Lower leg skin (tissue), 4 donors: ENCODE data around the gene PRKAR1B. TPM values are rescaled to one million over a fixed set of nuclear protein-coding genes. Genes with fewer than 3 reads are reported as not detected.

ENCODE experiments used
- DNase-seq, 2 donors: peaks; one replicate each; pipeline ENCODE4 v3.0.0-alpha.2; 2019; ENCODE audit warnings: low spot score in 2 of 2
- H3K4me3 ChIP-seq: fragments of 200-600 bp; sonication (generic); 2 replicates; pipeline ENCODE4 v1.5.1; 2017; ENCODE audit warnings: mild to moderate bottlenecking, low read depth; ENCODE audit not compliant: poor library complexity, severe bottlenecking
- POLR2A ChIP-seq, 2 donors: fragments of 450-650 bp; IDR thresholded peaks; one replicate each; pipeline ENCODE4 v1.6.1; 2016 to 2017; ENCODE audit warnings: antibody characterized with exemption in 2 of 2, mild to moderate bottlenecking in 1 of 2, moderate library complexity in 1 of 2
- WGBS, 2 donors: methylation state at CpG; one replicate each; pipeline ENCODE4 v1.1.5; 2018; 5-methylcytosine and 5-hydroxymethylcytosine counted together
- intact Hi-C: fragments of 100-400 bp; cut with DNase I; formaldehyde crosslinking; loops from one replicate; pipeline ENCODE4 v1.15.0; 2023; ENCODE audit warnings: low total_unique reads
- total RNA-seq, 4 donors: library from RNA; depleted of rRNA; stranded (reverse); fragments of >200 nt; gene quantifications; one replicate each; pipeline ENCODE4 v1.1.0, GENCODE V29; 2016
- TF ChIP-seq, protein P1 (sequence below), 3 donors: fragments of 450-650 bp; IDR thresholded peaks; one replicate each; pipeline ENCODE4 v1.5.1; 2016; ENCODE audit warnings: antibody characterized with exemption in 3 of 3, mild to moderate bottlenecking in 3 of 3, moderate library complexity in 2 of 3

The PRKAR1B gene
- total RNA-seq, 4 donors from 2014 or later: 7.8 to 16.9 (median 15.0) TPM

DNA sequence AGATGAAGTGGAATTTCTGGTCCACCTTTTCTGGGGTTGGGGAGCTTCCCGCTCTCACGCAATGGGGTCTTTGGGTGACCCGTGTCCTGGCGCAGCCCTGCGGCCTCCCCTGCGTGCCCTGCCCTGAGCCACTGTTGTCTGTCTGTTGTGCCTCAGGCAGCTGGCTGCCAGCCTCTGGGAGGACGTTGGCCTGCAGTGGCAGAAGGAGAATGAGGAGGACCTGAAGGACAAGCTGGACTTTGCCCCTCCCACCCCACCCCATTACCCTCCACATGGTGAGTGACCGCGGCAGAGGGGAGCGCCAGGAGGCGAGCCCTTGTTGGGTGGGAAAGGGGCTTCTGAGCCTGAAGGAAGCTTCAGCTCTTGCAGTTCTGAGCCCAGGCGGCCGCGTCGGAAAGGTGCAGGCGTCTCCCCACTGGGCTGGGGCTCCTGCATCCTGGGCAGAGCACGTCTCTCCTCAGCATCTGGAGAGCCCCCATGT is 14.2 kb upstream of the PRKAR1B start:
- no peak for DNase-seq
- TF ChIP-seq POLR2A (IDR thresholded peaks at IDR 0.05): no peak
- H3K4me3 ChIP-seq: no peak overlapping the region
- intact Hi-C loops: no loop called here
- 93 to 96% methylated on average over 11 to 17 of the region's 17 CpGs for WGBS, 2 donors

DNA sequence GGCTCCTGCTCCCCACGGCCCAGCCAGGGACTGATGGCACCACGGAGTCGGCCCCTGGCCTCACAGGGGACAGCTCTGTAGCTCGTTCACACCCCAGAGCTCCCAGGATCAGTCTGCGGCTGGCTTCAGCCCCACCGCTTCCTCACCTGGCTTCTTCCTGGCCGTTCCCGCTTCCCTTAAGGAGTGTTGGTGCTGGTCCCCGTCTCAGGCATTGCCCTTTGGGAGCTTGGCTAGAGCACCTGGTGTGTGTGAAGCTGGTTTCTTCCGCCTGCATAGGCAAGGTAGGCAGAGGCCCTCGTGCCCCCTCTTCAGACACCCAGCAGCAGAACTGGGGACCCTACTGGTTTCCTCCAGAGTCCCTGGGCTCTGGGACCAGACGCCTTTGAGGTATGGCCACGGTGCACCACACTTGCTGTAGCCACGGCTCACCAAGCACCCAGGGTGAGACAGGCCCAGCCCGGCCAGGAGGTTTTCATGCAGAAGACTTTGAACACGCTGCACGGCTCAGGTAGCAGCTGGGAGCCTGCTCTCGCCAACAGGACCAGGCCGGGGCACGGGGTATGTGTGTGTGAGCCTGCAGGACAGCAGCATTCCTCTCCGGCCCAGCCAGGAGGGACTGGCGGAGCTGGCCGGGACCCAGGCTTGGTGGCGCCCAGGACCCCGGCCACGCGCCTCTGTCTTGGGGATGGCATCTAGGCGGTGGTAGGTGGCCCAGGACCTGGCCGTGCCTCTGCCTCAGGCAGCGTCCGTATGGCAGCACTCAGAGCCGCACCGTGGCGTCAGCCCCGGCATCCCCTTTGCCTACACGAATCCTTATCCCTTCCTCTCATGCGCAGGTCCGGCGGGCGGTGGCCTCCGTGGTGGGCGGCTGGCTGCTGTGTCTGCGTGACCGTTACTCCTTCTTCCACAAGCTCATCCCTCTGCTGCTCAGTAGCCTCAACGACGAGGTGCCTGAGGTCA is 13.2 kb upstream of the PRKAR1B start:
- DNase-seq: no peak
- H3K4me3 ChIP-seq: no peak overlapping the region
- intact Hi-C loops: no loop called here
- TF ChIP-seq POLR2A (IDR thresholded peaks at IDR 0.05): no peak
- TF ChIP-seq, protein P1, sequence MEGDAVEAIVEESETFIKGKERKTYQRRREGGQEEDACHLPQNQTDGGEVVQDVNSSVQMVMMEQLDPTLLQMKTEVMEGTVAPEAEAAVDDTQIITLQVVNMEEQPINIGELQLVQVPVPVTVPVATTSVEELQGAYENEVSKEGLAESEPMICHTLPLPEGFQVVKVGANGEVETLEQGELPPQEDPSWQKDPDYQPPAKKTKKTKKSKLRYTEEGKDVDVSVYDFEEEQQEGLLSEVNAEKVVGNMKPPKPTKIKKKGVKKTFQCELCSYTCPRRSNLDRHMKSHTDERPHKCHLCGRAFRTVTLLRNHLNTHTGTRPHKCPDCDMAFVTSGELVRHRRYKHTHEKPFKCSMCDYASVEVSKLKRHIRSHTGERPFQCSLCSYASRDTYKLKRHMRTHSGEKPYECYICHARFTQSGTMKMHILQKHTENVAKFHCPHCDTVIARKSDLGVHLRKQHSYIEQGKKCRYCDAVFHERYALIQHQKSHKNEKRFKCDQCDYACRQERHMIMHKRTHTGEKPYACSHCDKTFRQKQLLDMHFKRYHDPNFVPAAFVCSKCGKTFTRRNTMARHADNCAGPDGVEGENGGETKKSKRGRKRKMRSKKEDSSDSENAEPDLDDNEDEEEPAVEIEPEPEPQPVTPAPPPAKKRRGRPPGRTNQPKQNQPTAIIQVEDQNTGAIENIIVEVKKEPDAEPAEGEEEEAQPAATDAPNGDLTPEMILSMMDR (IDR thresholded peaks at IDR 0.05): no peak
- WGBS, 2 donors: 95% methylated on average over 33 to 44 of the region's 46 CpGs

DNA sequence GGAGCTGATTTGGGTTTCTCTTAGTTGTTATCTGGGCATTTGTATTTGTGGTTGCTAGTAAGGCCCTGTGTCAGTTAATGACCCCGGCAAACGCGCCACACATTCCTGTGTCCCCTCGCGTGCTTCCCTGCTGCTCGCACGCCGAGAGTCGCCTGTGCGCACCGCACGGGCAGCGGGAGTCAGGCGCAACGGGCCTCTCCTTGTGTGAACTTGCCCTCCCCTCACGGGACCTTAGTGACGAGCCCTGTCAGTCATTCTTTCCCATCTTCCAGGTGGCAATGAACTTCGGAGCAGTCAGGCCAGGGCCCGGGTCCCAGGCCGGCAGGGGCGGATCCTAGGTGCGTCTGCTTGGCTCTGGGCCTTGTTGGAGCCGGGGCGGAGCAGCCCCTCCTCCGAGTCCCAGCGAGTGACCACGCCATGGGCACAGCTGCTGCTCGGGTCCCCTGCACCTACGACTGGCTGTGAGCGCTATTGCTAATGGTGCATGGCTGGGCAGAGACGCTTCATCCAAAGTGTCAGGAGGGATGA is 12.4 kb upstream of the PRKAR1B start:
- 94 to 96% methylated on average over 18 to 31 of the region's 31 CpGs for WGBS, 2 donors
- intact Hi-C loops: no loop called here
- no peak overlapping the region for H3K4me3 ChIP-seq
- TF ChIP-seq, protein P1 (IDR thresholded peaks at IDR 0.05): no peak
- TF ChIP-seq POLR2A (IDR thresholded peaks at IDR 0.05): no peak
- DNase-seq: no peak

DNA sequence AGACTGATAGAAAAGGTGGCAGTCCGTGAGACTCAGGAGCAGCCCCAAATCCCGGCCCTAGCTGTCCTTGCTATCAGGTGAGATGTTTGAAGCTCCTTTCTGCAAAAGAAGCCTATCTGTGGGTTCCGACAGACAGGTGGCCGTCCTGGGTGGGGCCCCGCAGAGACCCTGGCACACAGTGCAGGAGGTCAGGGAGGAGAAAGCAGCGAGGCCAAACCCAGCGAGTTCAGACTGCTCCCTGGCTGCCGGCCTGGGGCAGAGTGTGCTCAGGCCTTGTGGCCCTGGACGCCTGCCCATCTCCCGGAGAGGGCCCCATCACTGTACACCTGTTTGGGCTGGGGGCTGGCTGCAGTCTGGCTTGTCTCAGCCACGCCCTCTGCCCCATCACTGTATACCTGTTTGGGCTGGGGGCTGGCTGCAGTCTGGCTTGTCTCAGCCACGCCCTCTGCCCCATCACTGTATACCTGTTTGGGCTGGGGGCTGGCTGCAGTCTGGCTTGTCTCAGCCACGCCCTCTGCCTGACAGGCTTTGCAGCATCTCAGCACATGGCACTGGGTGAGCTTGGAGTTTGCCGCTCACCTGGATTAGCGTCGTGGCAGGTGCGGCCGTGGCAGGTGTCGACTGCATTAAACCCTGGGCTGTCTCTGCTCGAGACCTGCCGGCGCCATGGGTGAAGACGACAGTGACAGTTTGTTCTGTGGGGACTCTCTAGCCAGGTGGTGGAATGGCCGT is 11.8 kb upstream of the PRKAR1B start:
- no peak overlapping the region for H3K4me3 ChIP-seq
- intact Hi-C loops: no loop called here
- TF ChIP-seq POLR2A (IDR thresholded peaks at IDR 0.05): no peak
- TF ChIP-seq, protein P1 (IDR thresholded peaks at IDR 0.05): no peak
- DNase-seq: no peak
- 79 to 80% methylated on average over 20 to 24 of the region's 24 CpGs for WGBS, 2 donors

DNA sequence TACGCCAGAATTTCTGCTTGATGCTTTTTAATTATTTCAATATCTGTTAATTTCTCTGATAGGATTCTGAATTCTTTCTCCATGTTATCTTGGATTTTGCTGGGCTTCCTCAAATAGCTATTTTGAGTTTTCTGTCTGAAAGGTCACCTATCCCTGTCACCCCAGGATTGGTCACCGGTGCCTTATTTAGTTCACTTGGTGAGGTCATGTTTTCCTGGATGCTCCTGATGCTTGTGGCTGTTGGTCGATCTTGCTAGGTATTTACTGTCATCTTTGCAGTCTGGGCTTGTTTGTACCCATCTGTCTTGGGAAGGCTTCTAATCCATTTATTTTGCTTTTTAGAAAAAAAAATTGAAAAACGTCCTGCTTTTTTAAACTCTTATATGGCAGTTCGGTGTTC is 11.2 kb upstream of the PRKAR1B start:
- 88 to 92% methylated on average over 5 of the region's 5 CpGs for WGBS, 2 donors
- TF ChIP-seq, protein P1 (IDR thresholded peaks at IDR 0.05): no peak
- TF ChIP-seq POLR2A (IDR thresholded peaks at IDR 0.05): no peak
- H3K4me3 ChIP-seq: no peak overlapping the region
- intact Hi-C loops: no loop called here
- DNase-seq: no peak

DNA sequence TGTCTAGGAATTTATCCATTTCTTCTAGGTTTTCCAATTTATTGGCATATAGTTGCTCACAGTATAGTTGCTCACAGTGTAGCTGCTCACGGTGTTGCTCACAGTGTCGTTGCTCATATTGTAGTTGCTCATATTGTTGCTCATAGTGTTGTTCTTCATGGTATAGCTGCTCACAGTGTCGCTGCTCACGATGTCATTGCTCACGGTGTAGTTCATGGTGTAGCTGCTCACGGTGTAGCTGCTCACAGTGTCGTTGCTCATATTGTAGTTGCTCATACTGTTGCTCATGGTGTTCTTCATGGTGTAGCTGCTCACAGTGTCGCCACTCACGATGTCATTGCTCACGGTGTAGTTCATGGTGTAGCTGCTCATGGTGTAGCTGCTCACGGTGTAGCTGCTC is 7.7 kb upstream of the PRKAR1B start:
- no peak overlapping the region for H3K4me3 ChIP-seq
- DNase-seq: no peak
- intact Hi-C loops: no loop called here
- WGBS, 2 donors: 93 to 97% methylated on average over 11 of the region's 11 CpGs
- TF ChIP-seq POLR2A (IDR thresholded peaks at IDR 0.05): no peak
- TF ChIP-seq, protein P1 (IDR thresholded peaks at IDR 0.05): no peak
